Measurements from ENCODE around the gene SNX4. TPM values are rescaled to one million over a fixed set of nuclear protein-coding genes. Genes with fewer than 3 reads are reported as not detected.

The SNX4 gene
- total and polyA plus RNA-seq, 2 of the 8 experiments (the other 6 are each of a cell fraction or from before 2014, with no cell fraction given): 7.2 to 23.1 TPM

DNA sequence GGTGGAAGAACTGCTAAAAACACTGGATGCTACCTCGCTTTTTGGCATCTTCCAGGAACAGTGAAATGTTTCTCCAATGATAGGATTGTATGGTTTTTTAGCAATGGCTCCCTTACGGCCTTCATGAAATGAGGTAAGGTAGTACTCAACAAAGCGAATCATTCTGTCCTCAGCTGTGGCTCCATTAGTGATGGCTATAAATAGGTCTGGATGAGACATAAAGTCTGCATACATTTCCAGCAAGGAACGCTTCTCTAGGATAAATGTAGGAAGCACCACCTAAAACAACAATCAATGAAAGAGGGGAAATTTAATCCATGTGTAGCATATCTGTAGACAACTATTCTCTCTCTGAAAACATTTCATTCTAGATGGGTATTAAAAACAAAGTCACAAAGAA lies 32.4 kb upstream of the SNX4 start:
- no peak for FAIRE-seq
- Histone ChIP-seq H3K56ac (replicated peaks; ENCODE audit: insufficient read length, low read depth, low read length) (no peak overlapping the region), H3K9me3 (ENCODE audit: insufficient read depth in 2 of 2, low read depth in 1 of 2, low read length in 1 of 2) (no peaks in the 10 kb centered on the region), H3K23me2 (ENCODE audit: low read depth, low read length) (no peaks in the 10 kb centered on the region), H3K9ac (replicated peaks in 1 of 4; ENCODE audit: extremely low read depth in 1 of 4, low read depth in 3 of 4, low read length in 3 of 4) (no peak overlapping the region), H2AFZ (ENCODE audit: low read length) (no peak overlapping the region), H2AK5ac (ENCODE audit: low read depth, low read length) (no peak overlapping the region), H4K91ac (replicated peaks; ENCODE audit: insufficient read length, low read length) (no peak overlapping the region), H2BK15ac (ENCODE audit: low read length) (no peak overlapping the region), H4K5ac (ENCODE audit: insufficient read length, low read depth, low read length) (no peak overlapping the region), H3K79me2 (ENCODE audit: control insufficient read depth in 1 of 2, insufficient read depth in 2 of 2, low read length in 2 of 2) (no peaks in the 10 kb centered on the region), H3K14ac (ENCODE audit: insufficient read length) (no peak overlapping the region), H2BK20ac (ENCODE audit: low read length) (no peak overlapping the region), H4K8ac (ENCODE audit: extremely low read depth, insufficient read depth, low read length) (no peak overlapping the region), H2BK120ac (replicated peaks; ENCODE audit: low read depth, low read length) (no peak overlapping the region), H2BK12ac (ENCODE audit: low read depth, low read length) (no peak overlapping the region), H4K20me1 (replicated peaks in 1 of 2; ENCODE audit: control insufficient read depth in 1 of 2, insufficient read depth in 2 of 2, low read length in 2 of 2) (peaks cover 0 to 1% of the 10 kb centered on the region in 2 experiments), H3K4me1 (replicated peaks in 1 of 4; ENCODE audit: control insufficient read depth in 3 of 4, insufficient read depth in 4 of 4, low read length in 3 of 4) (no peaks in the 10 kb centered on the region), H3K79me1 (ENCODE audit: low read depth, low read length) (no peaks in the 10 kb centered on the region), H3K4me2 (ENCODE audit: insufficient read depth in 1 of 2, low read depth in 2 of 2, low read length in 2 of 2) (no peak overlapping the region), H3K27me3 (replicated peaks in 1 of 4; ENCODE audit: control insufficient read depth in 3 of 4, extremely low read depth in 1 of 4, insufficient read depth in 3 of 4, low read length in 3 of 4) (no peaks in the 10 kb centered on the region), H3K23ac (ENCODE audit: insufficient read length) (no peak overlapping the region), H3K36me3 (ENCODE audit: control insufficient read depth in 2 of 4, insufficient read depth in 4 of 4, low read length in 3 of 4) (peaks cover 0 to 15% (median 8%) of the 10 kb centered on the region in 4 experiments; a peak in 6 of 8 replicates), H3K18ac (ENCODE audit: extremely low read depth, low read length) (no peak overlapping the region), H3K4ac (replicated peaks; ENCODE audit: insufficient read length, low read depth, low read length) (no peak overlapping the region), H3K4me3 (ENCODE audit: extremely low read depth in 1 of 4, insufficient read depth in 2 of 4, low read depth in 3 of 4, low read length in 4 of 4) (no peak overlapping the region), H3K27ac (ENCODE audit: low read depth, low read length) (no peak overlapping the region), H2BK5ac (ENCODE audit: low read depth, low read length) (no peak overlapping the region)
- CTCF ChIA-PET (ENCODE audit: partially characterized antibody): no interaction called here
- no peak for TF ChIP-seq KDM1A (IDR thresholded peaks at IDR 0.05; ENCODE audit: borderline replicate concordance, low read length)
- TF ChIP-seq BACH1 (IDR thresholded peaks at IDR 0.05; ENCODE audit: low read length): no peak
- TF ChIP-seq, protein P1, sequence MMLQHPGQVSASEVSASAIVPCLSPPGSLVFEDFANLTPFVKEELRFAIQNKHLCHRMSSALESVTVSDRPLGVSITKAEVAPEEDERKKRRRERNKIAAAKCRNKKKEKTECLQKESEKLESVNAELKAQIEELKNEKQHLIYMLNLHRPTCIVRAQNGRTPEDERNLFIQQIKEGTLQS (IDR thresholded peaks at IDR 0.05; ENCODE audit: insufficient read depth, low read depth, low read length): no peak
- POLR2A ChIA-PET (ENCODE audit: partially characterized antibody): no interaction called here
- 96% methylated on average over 4 of the region's 4 CpGs; no CpG with 5 or more reads in 1 of the 2 experiments for WGBS, 2 experiments (ENCODE audit: extremely low coverage in 1 of 2, insufficient coverage in 1 of 2, insufficient read length in 1 of 2, insufficient replicate concordance in 2 of 2, low coverage in 1 of 2, low lambda C conversion rate in 2 of 2, missing lambda C conversion rate in 1 of 2)
- DNase-seq (ENCODE audit: low read depth in 1 of 2, low spot score in 2 of 2): no peak
